Hypothalamus (tissue), 51 donors: ENCODE data around the gene FAM53B.
A peak's percentile ranks its signal among the peaks of the same experiment; 100 is the strongest.
"Not testable (repeated sequence)": the region's sequence is repeated elsewhere in the genome, so short reads cannot be mapped to it uniquely, and the experiment has no call there.

Source experiments
- DNase-seq, 51 donors: peaks; one replicate each; lab custom pipeline; 2025; lab: John Stamatoyannopoulos, UW

FAM53B gene

DNA sequence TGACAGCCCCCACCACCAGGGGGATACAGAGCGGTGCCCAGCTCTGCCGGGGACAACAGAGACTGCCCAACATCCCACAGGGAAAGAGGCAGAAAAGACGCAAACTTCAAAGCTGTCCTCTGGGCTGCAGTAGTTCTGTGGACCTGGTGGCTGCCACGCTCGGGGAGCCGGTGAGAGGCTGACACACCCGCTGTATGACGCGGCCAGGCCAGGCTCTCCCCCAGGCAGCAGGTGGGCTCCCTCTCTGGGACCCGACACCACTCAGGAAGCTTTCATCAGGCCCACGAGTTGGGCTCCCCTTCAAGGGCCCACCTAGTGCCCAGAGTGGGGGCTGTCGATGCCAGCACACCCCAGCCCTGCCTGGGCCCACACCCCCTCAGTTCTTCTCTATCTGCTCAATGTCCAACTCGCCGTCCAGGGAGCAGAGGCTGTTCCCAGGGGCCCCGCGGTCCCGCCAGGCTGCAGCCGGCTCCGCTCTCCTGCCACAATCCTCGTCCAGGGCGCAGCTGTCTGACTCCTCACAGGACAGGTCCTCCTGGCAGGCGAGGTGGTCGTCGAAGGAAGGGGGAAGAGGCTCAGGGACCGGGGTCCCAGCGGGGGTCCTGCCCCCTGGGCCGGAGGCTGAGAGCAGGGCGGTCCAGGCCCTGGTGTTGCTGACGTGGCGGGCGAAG is 121.2 kb downstream of the FAM53B start:
- DNase-seq: no peak

DNA sequence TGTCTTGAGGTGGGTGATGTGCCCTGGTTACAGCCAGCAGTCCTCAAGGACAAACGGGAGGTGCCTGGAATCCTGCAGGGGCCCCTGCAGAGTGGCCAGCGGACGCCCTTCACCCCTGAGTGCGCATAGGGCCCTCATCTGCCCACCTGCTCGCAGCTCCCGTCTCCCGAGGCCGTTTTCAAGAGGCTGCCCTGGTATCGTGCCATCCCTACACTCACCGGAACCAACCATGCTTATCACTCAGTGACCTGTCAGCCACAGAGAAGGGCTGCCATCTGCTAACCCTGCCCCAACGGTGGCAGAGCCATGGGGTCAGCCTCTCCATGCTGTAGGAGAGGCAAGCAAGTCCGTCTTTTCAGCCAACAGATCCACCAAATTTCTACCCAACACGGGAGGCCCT is 122.0 kb downstream of the FAM53B start:
- DNase-seq: no peak

DNA sequence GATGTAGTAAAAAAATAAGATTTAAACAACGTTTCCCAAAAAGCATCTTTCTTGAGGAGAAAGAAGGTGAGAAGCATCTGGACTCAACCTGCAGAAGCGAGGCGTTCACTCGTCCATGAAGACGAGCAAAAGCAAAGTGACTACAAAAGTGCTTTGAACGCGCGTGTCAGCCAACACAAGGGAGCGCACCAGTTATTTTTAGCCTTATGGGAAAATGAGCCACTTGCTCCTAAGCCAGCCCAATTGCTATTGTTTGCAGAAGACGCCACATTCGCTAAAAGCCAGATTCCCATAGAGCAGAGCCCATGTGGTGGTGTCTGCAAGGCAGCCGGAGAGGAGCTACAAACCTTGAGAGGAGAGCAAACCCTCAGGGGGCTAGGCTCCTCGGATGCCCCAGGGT is 122.5 kb downstream of the FAM53B start:
- peak in 19 of 51 donors; percentile 30 to 73 (median 50) for DNase-seq

DNA sequence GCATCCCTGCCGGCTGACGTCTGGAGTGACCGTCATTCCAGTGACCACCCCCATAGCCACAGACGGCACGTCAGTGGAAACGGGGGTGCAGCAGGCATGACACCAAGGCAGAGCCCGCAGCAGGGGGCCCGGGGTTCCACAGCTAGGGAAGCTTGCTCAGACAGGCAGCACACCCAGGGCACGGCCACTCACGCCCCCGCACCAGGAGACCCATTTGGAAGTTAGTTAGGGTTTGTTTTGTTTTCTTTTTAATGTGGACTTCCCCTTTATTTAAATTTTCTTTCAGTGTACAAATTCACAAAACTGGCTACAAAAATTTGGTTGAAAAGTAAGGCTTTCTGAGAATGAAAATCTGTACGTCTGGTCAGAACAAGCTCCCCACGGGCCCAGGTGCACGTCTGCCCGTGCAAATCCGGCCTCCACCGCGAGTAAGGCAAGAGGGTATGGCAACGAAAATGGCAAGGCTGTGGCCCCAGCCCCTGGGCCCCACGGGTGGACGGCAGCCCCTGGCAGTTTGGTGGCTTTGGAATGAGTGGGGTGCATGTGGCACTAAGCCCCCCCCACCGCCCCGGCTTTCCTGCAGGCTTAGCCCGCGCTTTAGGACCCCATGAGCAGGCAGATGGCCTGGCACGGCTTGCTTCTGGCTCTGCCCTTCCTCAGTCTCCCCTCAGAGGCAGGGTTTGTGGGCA is 124.2 kb downstream of the FAM53B start:
- DNase-seq: no peak

DNA sequence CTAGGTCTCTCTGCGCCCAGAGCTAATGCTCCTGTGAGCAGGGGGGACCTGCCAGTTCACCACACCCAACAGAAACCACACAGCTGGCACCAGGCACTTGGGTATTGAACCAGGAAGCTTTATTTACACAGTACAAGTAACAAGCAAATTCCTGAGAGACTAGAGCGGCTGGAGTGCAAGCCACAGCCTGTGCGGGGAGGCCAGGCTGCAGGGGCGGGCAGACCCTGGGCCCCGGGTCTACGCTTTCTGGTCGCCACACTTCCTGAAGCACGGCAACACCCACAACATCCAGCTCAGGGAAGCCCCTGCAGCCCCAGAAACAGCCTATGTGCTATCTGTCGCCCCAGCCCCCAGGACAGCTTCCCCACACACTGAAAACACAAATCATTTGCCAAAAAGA is 125.0 kb downstream of the FAM53B start:
- no peak for DNase-seq

DNA sequence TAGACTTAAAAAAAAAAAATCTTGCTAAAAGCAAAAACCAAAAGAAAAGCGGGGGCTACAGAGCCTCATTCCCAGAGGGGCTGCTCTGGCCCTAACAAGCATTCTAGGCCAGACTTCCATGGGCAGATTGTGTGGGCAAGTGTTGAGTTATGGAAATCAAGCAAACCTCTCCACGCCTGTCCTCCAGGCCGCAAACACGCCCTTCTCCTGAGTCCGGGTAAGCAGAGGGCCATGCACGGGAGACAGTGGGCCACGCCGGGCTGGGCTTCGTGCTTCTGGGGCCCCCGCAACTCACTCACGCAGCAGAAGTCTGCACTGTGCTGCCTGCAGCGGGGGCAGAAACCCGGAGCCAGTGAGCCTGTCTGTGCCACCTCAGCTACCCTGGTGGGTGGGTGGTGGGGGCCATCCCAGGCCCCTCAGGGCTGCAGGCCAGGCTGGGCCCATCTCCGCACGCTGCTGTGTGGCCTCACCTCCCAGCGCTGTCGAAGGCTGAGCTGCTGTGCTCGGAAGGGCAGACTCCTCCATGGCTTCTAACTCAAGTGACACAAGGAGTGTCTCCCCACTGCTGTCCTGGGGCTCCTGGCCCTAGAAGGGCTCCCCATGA is 125.6 kb downstream of the FAM53B start:
- DNase-seq: no peak

DNA sequence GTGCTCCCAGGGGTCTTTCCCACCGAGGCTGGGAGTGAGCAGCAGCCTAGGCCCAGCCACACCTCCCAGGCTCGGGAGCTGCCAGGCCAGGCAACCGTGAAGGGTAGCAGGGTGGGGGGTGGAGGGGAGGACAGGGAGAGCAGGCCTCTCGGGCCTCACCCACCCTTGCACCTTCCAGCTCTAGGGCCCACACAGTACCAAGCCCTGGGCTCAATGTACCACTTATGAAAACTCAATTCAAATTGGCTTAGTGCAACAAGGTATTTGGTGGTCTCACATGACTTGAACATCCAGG is 127.4 kb downstream of the FAM53B start:
- DNase-seq: no peak

DNA sequence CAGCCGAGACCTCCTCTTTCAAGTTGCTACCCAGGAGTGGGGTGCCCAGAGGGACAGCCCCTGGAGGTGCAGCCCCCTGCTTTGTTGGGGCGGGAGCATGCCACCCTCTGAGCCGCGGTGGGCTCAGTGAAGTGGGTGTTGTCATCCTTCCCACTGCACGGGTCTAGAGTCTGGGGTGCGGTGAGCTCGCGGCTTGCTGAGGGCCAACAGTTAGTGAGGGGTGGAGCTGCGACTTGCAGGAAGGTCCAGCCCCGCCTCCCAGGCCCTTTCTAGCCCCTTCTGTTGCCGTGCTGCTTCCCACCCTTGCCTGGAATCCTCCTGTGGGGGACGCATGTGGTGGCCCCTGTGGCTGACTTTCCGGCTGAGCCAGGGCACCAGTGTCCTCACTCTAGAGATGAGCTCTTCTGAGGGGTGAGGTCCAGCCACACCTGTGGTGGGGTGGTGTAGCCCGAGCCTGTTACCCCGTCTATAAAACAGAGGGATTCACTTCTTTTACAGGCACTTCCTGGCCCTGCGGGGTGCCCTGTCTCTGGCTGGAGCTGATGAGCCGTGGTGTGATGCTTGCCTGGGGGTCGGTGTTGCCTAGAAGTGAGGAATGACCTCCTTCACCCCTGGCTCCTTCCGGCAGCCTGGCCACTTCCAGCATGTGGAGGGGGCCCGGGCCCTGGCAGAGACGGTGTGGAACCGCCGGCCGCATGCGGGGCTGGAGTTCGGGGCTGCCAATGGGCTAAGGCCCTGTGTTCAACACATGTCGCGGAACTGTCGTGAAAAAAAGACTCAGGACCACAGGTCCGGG is 127.9 kb downstream of the FAM53B start:
- no peak for DNase-seq

DNA sequence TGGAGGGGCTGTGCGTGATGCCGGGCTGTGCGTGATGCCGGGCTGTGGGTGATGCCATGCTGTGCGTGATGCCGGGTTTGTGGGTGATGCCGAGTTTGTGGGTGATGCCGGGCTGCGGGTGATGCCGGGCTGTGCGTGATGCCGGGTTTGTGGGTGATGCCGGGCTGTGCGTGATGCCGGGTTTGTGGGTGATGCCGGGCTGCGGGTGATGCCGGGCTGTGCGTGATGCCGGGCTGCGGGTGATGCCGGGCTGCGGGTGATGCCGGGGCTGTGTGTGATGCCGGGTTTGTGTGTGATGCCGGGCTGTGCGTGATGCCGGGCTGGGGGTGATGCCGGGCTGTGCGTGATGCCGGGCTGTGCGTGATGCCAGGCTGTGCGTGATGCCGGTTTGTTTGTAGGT is 128.9 kb downstream of the FAM53B start:
- no peak for DNase-seq

DNA sequence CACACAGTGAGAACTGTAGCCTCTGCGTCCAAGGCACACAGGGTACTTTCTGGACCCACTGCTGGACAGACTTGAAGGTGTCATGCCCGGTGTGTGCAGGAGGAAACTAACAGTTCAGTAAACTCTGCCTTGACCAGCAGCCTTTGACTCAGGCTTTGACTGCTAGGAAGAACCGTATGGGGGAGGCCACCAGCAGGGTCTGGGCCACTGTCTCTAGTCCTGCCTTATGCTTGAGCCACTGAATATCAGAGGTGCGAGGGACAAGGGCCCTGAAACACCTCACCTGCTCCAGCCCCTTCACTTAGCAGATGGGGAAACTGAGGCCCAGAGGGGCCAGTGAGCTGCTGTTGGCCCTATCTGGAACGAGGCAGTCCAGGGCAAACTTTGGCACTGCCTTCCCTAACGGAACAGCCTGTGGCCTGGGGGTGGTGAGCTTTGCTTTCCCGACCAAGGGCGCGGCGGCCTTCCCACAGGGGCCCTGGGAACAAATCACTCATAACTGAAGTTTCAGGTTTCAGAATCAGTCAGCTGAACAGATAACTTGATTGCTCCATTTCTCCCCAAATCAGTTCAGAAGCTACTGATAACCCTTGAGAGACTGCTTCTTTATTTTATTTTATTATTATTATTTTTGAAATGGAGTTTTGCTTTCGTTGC is 130.0 kb downstream of the FAM53B start:
- no peak for DNase-seq

DNA sequence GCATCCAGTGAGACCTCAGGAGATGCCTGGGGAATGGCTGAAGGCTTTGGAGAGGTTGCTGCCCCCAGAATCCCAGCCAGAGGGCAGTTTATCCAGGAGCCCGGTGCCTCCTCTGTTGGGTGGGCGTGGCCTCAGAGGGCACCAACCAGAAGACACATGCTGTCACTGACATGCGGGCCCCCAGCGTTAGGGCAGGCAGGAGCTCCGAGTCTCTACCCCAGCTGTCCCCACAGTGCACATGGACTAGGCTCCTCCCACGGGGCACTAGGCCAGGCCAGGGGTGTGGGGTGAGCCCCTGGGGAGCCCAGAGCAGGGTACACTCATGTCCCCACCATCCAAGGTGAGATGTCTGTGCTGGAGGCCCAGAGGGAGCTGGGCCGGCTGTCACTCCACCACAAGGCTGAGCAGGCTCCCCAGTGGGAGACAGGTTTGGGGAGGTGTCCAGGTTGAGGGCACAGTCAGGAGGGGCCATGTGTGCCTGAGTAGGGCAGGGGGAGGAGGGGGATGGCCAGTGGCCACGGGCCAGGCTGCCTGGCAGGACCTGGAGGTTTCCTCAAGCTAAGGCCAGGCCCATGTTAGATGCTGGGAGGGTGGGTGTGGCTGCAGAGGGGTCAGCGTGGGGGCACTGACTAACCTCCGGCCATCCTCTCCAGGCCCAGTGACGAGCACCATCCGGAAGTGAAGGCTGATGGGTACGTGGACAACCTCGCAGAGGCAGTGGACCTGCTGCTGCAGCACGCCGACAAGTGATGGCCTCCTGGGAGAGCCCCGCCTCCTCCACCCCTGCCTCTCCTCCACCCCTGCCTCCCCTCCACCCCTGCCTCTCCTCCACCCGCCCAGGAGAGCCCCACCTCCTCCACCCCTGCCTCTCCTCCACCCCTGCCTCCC is 131.3 kb downstream of the FAM53B start:
- DNase-seq: peak in 2 of 51 donors; percentile 31 to 41

DNA sequence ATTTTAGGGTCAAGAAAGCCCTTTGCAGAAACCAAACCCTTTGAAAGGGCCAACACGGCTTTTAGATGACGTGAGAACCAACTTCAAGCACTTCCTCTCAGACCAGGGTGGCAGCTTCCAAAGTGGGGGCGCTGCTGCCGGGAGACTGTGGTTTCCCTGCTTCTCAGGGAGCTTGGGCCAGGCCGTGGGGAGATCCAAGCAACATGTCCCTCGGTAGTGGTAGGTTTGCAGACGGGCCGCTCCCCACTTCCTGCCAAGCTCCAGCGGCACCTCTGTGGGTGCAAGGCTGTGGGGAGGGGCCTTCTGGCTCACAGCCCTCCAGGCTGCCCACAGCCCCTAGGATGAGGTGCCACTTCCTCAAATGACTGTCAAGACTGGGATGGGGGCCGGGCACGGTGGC is 132.4 kb downstream of the FAM53B start:
- DNase-seq: peak in 1 of 51 donors; percentile 26

DNA sequence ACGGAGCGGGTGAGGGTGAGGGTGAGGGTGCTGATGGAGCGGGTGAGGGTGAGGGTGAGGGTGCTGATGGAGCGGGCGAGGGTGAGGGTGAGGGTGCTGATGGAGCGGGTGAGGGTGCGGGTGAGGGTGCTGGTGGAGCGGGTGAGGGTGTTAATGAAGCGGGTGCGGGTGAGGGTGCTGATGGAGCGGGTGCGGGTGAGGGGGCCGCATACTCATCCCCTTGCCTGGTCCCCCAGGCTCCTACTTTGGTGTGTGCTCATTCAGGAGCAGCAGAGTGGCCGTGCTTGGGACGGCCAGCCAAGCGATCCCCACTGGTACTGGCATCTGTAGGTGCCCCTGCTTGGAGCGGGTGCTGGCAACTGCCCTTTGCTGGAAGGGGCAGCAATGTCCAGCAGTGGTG is 133.3 kb downstream of the FAM53B start:
- DNase-seq: not testable (repeated sequence)

DNA sequence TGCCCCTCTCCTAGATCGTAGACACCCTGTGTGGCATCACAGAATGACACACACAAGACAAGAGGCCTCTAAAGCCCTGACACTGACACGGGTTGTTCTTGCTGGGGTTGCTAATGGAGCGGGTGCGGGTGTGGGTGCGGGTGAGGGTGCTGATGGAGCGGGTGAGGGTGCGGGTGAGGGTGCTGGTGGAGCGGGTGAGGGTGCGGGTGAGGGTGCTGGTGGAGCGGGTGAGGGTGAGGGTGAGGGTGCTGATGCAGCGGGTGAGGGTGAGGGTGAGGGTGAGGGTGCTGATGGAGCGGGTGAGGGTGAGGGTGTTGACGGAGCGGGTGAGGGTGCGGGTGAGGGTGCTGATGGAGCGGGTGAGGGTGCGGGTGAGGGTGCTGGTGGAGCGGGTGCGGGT is 134.0 kb downstream of the FAM53B start:
- DNase-seq: peak in 1 of 51 donors; percentile 34

DNA sequence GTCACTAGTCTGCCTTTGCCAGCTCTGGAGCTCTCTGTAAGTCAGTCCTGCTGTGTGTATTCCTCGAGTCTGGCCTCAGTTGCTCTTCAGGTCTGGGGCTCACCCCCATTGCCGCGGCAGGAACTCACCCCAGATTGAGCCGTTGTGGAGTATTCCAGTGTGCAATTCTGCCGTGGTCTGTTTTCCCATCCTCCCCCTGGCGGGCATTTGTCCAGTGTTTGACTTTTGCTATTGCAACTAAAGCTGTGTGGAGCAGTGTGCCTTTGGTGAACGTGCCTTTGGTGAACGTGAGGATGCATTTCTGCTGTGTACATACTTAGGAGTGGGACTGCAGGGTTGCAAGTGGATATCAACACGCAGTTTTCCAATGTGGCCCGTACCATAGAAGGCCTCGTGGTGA is 134.5 kb downstream of the FAM53B start:
- no peak for DNase-seq

DNA sequence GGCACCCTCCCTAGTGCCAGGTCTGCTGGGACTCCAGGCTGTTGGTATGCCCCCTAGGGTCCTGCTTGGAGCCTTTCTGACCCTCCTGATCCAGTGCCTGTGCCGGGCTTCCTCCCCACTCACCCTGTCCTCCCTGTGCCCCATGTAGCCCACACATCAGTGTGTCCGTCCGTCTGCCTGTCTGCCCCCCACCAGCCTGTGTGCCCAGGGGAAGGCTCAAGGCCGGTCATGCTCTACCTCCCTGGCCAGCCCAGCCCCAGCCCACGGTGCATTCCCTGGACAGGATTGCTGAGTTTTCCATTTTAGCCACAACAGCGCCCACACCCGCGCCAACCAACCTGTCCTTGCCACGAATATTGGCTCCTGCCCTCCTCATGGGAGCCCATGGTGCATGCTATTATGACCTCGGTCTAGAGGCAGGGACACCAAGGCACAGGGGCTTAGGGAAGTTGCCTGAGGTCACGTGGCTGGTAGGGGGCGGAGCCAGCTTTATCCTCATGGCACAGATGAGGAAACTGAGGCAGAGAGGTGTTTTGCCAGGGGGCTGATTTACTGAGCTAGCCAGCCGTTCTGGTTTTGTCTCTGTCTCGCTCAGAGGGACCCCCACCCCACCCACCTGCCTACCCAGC is 136.0 kb downstream of the FAM53B start:
- no peak for DNase-seq

DNA sequence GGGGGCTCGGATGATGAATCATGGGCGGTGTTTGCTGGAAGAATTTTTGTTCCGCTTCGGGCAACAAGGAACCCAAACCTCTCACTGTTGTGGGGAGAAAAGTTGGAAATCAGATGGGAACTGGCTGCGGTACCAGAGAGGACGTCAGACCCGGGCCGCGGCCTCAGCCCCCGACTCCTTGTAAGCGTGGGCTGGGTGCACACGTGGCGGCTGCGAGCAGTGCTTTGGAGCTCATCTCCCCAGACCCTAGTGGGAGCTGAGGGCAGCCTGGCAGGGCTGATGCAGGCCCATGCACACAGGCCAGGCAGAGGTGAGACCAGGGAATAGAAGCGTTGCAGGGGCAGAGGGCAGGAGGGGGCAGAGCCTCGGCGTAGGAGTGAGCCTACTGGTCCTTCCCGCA is 136.5 kb downstream of the FAM53B start:
- DNase-seq: no peak

DNA sequence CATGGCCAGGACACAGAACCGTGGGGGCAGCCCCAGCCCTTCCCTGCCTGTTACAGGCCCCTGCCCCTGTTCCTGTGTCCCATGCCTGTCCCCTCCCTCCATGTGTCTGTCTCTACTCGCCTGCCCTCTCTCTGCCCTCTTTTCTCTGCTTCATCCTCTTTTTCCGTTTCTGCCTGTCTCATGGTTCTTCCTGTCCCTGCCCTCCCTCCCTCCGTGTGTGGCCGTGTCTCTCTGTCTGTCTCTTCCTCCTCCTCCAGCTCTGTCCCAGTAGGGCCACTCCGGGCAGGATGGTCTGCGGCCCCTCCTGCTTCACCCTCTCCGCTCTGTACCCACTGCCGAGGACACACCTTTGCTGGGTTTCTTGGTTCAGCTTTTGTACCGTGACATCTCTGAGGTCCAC is 137.4 kb downstream of the FAM53B start:
- DNase-seq: no peak
